Activated CD8-positive, alpha-beta memory T cell treated with anti-CD3 and anti-CD28 coated beads, Interleukin-2, amount 50 U/mL, for 1 hour (primary cell): ENCODE measurements around the gene ZNF408.
"Not testable (repeated sequence)": the region's sequence is repeated elsewhere in the genome, so short reads cannot be mapped to it uniquely, and the experiment has no call there.

Source experiments
- DNase-seq: peaks from one replicate; pipeline ENCODE4 v3.0.0-alpha.2; 2020; ENCODE audit errors: extremely low read depth

Gene ZNF408

DNA sequence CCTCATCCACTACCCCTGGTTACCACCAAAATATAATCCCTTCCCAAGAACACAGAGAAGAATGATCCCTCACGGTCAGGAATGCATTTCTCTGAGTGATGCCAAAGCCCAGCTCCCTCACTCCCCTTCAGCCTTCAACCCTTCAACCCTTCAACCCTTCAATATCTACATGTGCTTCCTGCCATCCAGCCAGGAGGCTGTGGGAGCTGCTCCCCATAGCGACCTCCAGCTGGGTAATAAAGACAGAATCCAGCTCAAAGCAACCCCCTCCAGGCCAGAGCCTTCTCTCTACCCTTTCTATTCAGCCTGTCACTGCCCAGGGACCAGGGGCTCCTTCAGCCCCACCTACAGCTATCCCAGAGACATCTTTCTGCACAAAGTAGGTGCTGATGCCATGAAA lies 3.1 kb upstream of the ZNF408 start:
- DNase-seq, result no peak

- no peak for DNase-seq
Observed at GRCh38 chr11:46698597-46698996, 2.2 kb upstream of the ZNF408 start.

DNA sequence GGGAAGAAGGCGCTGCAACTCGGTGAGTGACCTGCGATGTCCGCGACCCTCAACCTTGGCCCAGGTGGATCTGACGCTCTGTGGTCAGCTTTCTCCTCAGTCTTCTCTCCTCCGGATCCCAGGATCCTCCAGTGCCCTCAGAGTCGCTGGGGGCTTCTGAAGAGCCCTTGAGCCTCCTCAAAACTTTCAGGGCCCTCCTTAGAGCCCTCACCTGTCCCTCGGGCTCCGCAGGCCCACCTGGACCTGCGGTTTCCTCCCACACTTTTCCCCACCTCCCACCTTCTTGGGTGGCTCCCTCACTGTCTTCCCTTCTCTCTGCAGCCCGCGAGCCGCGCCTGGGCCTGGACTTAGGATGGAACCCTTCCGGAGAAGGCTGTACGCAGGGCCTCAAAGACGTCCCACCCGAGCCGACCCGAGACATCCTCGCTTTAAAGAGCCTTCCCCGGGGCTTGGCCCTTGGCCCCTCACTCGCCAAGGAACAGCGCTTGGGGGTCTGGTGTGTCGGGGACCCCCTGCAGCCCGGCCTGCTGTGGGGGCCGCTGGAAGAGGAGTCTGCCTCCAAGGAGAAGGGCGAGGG lies 335 bp downstream of the ZNF408 start:
- DNase-seq, result no peak

GRCh38 chr11:46705070-46705688 lies 4.3 kb downstream of the ZNF408 start:
- no peak for DNase-seq

DNA sequence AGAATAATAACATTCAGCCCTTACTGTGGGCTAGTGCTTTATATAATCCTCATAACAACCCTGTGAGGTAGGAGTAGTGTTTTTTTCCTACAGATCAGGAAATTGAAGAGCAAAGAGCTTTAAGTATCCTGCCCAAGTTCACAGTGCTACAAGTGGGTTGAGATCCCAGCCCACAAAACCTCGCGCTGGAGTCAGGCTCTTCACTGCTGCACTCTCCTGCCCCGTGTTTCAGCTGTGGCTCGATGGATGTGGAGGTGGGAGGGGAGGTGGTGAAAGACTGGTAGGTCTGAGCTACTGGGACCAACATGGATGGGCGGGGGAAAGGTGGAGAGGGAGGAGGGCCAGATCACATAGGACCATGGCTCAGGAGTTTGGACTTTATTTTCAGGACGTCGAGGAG lies 6.1 kb downstream of the ZNF408 start:
- no peak for DNase-seq

- not testable (repeated sequence) for DNase-seq
Observed at GRCh38 chr11:46709351-46709750, 8.5 kb downstream of the ZNF408 start.

DNA sequence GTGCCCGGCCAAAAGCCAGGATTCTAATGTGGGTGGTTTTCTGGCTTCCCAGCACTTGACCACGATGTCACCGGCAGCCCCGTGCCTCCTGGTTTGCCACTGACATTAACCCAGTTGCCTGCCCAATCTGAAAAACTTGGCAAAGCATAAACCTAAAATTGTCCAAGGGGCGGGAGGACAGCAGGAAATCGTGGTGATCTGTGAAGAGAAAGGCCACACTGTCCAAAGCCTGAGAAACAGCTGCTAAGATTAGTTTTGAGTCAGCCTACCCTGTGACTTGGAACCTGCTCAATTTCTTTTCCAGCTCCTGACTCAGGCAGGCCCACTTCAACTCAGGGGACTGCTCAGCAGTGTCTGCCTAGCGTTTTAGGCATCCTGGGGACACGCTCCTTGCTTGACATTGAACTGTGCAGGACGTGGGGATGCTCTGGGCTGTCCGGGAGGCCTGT lies 10.0 kb downstream of the ZNF408 start:
- DNase-seq, result no peak

GRCh38 chr11:46711303-46711702 lies 10.5 kb downstream of the ZNF408 start:
- DNase-seq, result no peak

GRCh38 chr11:46712874-46713576 lies 12.2 kb downstream of the ZNF408 start:
- DNase-seq, result no peak

DNA sequence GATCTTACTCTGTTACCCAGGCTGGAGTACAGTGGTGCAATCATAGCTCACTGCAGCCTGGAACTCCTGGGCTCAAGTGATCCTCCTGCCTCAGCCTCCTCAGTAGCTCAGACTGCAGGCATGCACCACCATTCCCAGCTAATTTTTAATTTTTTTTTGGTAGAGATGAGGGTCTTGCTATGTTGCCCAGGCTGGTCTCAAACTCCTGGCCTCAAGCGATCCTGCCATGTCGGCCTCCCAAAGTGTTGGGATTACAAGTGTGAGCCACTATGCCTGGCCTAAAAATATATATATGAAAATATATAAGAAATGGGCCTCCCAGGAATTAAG lies 17.0 kb downstream of the ZNF408 start:
- DNase-seq, result not testable (repeated sequence)

GRCh38 chr11:46718155-46719019 lies 17.6 kb downstream of the ZNF408 start:
- DNase-seq, result no peak

- no peak for DNase-seq
Observed at GRCh38 chr11:46719048-46719542, 18.3 kb downstream of the ZNF408 start, which contains the start of gene F2. Gene F2 (plus strand): TSS chr11:46719213. CDS start chr11:46719236, 23 bp downstream.

DNA sequence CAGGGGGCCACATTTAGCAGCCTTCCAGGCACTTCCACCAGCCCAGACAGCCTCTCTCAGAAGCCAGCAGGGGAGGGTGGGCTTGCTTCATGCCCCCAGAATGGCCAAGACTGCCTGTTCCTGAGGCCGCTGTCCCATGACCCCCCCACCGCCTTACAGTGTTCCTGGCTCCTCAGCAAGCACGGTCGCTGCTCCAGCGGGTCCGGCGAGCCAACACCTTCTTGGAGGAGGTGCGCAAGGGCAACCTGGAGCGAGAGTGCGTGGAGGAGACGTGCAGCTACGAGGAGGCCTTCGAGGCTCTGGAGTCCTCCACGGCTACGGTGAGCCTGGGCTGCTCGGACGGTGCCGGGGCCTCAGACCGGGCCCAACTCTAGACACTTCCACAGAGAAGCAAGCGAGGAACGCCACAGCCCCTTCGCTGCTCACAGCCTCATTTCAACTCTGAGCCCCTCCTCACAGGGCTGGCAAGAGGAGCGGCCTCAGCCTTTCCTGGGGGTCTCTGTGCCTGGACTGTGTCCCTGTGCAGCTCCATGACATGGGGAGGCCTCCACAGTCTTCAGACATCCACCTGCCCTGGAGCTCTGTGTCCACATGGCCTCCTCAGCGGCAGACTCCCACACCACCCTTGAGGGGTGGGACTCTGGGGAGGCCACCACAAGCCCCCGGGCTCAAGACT lies 18.9 kb downstream of the ZNF408 start:
- no peak for DNase-seq

GRCh38 chr11:46721286-46721685 lies 20.5 kb downstream of the ZNF408 start:
- DNase-seq, result no peak

GRCh38 chr11:46722566-46723358 lies 21.9 kb downstream of the ZNF408 start:
- no peak for DNase-seq

DNA sequence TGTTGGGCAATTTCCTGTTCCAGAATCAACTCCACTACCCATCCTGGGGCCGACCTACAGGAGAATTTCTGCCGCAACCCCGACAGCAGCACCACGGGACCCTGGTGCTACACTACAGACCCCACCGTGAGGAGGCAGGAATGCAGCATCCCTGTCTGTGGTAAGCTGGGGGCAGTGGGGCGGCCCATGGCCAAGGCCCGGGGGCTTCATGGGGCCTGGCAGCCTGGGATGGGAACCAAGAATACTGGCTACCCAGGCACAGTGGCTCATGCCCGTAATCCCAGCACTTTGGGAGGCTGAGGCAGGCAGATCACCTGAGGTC lies 22.5 kb downstream of the ZNF408 start:
- no peak for DNase-seq

GRCh38 chr11:46724088-46724487 lies 23.3 kb downstream of the ZNF408 start:
- DNase-seq, result no peak

- no peak for DNase-seq
Observed at GRCh38 chr11:46725338-46726205, 24.7 kb downstream of the ZNF408 start.

GRCh38 chr11:46726206-46726862 lies 25.5 kb downstream of the ZNF408 start:
- no peak for DNase-seq
